BE2C (cell line): ENCODE data around the gene ADH6.
"Not testable (repeated sequence)": the region's sequence is repeated elsewhere in the genome, so short reads cannot be mapped to it uniquely, and the experiment has no call there.

ENCODE experiments used
- DNase-seq: peaks from one replicate; pipeline ENCODE4 v3.0.0-alpha.2; 2020
- H3K27me3 ChIP-seq: fragments of 250-450 bp; sonication (Bioruptor Pico); 2 replicates; pipeline ENCODE4 v1.5.1; 2020; ENCODE audit warnings: mild to moderate bottlenecking
- H3K36me3 ChIP-seq: fragments of 250-450 bp; sonication (Bioruptor Pico); 2 replicates; pipeline ENCODE4 v1.5.1; 2020; ENCODE audit warnings: mild to moderate bottlenecking
- H3K4me1 ChIP-seq: fragments of 250-450 bp; sonication (Bioruptor Pico); 2 replicates; pipeline ENCODE4 v1.5.1; 2020
- H3K4me3 ChIP-seq: 2 replicates; pipeline ENCODE4 v1.5.1; 2011; ENCODE audit warnings: low read depth, low read length
- H3K9me3 ChIP-seq: fragments of 250-450 bp; sonication (Bioruptor Pico); 2 replicates; pipeline ENCODE4 v1.5.1; 2020
- TF ChIP-seq, protein P1 (sequence below): IDR thresholded peaks from 2 replicates; pipeline ENCODE4 v1.5.1; 2012; ENCODE audit warnings: mild to moderate bottlenecking, low read depth, low read length

ADH6 gene

DNA sequence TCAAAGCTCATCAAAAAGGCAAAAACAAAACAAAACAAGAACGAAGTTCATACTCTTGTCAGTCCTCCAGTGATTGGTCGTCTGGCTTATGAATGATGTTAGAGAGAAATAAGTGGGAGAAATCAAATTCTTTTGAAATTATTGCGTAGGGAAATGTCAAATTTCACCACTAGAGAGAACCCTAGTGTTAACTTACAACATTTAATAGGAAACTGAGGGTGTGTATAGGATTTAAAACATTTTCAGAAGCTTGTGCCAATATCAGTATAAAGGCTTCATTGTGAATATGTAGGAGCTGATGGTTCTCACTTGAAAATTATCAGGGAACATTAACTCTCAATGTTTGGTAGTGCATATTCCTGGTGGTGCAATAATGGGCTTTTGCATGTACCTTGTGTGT, 17.4 kb downstream of the ADH6 start:
- Histone ChIP-seq H3K9me3 (no peaks in the 10 kb centered on the region), H3K4me3 (no peak overlapping the region), H3K36me3 (no peaks in the 10 kb centered on the region), H3K27me3 (no peaks in the 10 kb centered on the region), H3K4me1 (no peaks in the 10 kb centered on the region)
- TF ChIP-seq, protein P1, sequence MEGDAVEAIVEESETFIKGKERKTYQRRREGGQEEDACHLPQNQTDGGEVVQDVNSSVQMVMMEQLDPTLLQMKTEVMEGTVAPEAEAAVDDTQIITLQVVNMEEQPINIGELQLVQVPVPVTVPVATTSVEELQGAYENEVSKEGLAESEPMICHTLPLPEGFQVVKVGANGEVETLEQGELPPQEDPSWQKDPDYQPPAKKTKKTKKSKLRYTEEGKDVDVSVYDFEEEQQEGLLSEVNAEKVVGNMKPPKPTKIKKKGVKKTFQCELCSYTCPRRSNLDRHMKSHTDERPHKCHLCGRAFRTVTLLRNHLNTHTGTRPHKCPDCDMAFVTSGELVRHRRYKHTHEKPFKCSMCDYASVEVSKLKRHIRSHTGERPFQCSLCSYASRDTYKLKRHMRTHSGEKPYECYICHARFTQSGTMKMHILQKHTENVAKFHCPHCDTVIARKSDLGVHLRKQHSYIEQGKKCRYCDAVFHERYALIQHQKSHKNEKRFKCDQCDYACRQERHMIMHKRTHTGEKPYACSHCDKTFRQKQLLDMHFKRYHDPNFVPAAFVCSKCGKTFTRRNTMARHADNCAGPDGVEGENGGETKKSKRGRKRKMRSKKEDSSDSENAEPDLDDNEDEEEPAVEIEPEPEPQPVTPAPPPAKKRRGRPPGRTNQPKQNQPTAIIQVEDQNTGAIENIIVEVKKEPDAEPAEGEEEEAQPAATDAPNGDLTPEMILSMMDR: no peak
- no peak for DNase-seq

DNA sequence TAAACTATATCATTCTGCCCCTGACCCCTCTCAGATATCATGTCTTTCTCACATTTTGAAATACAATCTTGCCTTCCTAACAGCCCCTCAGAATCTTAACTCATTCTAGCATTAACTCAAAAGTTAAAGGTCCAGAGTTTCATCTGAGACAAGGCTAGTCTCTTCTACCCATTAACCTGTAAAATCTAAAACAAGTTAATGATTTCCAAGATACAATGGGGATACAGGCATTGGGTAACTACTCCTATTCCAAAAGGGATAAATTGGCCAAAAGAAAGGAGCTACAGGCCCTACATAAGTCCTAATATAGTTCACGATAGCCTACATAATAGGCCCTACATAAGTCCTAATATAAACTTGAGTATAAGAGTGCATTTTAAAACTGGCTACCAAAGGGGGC, 18.9 kb downstream of the ADH6 start:
- H3K27me3 ChIP-seq: no peaks in the 10 kb centered on the region
- TF ChIP-seq, protein P1: no peak
- H3K9me3 ChIP-seq: no peaks in the 10 kb centered on the region
- DNase-seq: no peak
- H3K4me1 ChIP-seq: no peaks in the 10 kb centered on the region
- H3K36me3 ChIP-seq: no peaks in the 10 kb centered on the region
- H3K4me3 ChIP-seq: no peak overlapping the region

- Histone ChIP-seq H3K27me3 (no peaks in the 10 kb centered on the region), H3K36me3 (no peaks in the 10 kb centered on the region), H3K4me3 (no peak overlapping the region), H3K9me3 (no peaks in the 10 kb centered on the region), H3K4me1 (no peaks in the 10 kb centered on the region)
- DNase-seq: no peak
- TF ChIP-seq, protein P1: no peak
Measured at GRCh38 chr4:99190336-99190735, 28.7 kb downstream of the ADH6 start.

GRCh38 chr4:99189900-99190299, 29.1 kb downstream of the ADH6 start:
- not testable (repeated sequence) for H3K36me3 ChIP-seq, H3K9me3 ChIP-seq

GRCh38 chr4:99186029-99186428, 33.0 kb downstream of the ADH6 start:
- no peaks in the 10 kb centered on the region for H3K4me1 ChIP-seq
- H3K36me3 ChIP-seq: no peaks in the 10 kb centered on the region
- TF ChIP-seq, protein P1: no peak
- no peaks in the 10 kb centered on the region for H3K27me3 ChIP-seq
- no peak overlapping the region for H3K4me3 ChIP-seq
- no peaks in the 10 kb centered on the region for H3K9me3 ChIP-seq
- DNase-seq: no peak

More at GRCh38 chr4:99189900-99190299, 29.1 kb downstream of the ADH6 start:
- not testable (repeated sequence) for DNase-seq, H3K27me3 ChIP-seq, H3K4me1 ChIP-seq, H3K4me3 ChIP-seq

DNA sequence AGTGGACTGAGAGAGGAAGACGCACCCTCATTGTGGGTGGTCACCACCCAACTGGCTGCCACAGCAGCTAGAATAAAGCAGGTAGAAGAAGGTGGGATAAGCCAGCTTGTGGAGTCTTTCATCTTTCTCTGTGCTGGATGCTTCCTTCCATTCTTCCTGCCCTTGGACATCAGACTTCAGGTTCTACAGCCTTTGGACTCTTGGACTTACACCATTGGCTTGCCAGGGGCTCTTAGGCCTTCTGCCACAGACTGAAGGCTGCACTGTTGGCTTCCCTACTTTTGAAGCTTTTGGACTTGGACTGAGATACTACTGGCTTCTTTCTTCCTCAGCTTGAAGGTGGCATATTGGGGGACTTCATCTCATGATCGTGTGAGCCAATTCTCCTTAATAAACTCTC, 33.5 kb downstream of the ADH6 start:
- TF ChIP-seq, protein P1: no peak
- Histone ChIP-seq H3K27me3 (no peaks in the 10 kb centered on the region), H3K4me1 (no peaks in the 10 kb centered on the region), H3K36me3 (no peaks in the 10 kb centered on the region), H3K4me3 (no peak overlapping the region), H3K9me3 (no peaks in the 10 kb centered on the region)
- no peak for DNase-seq

DNA sequence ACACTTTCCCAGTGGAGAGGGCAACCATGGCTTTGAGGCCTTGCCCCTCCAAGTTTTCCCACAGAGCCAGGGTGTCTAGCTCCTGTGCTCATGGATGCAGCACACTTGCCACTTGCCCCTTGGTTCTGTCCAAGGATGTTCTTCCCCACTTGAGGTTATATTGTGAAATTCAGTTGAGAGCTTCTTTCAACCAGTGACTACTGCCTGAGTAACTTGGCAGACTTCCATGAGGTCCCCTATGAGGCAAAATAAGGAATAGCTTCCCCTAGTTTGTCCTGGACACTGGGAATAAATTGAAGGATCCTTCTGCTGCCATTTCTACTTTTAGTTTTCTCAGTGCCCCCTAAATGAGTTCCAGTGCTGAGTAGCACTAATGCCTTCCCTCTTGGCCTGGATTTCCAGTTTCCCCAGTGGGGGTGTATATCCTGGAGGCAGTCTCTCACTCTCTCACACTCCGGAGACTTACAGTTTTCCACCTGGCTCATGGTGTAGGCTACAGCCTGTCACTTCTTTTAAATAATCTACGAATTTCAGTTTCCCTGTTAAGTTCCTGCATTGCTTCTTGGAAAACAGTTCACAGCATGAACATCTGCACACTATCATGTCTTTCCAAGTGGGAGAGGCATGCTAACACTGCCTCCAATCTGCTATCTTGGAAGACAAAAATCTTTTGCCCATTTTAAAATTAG, 38.5 kb downstream of the ADH6 start:
- no peaks in the 10 kb centered on the region for H3K4me1 ChIP-seq
- TF ChIP-seq, protein P1: no peak
- no peak overlapping the region for H3K4me3 ChIP-seq
- DNase-seq: no peak
- H3K36me3 ChIP-seq: no peaks in the 10 kb centered on the region
- no peaks in the 10 kb centered on the region for H3K9me3 ChIP-seq
- no peaks in the 10 kb centered on the region for H3K27me3 ChIP-seq
